H54 (cell line): Measurements from ENCODE around the gene CCDC40.

Experiments used
- DNase-seq: peaks from one replicate; pipeline ENCODE4 v3.0.0; 2011; ENCODE audit warnings: low spot score, mixed read lengths; ENCODE audit not compliant: insufficient read length
- FAIRE-seq: peaks from 3 replicates; lab custom pipeline; 2011; peaks lifted over from hg19 to GRCh38; lab: Jason Lieb, UNC
- POLR2A ChIP-seq: IDR thresholded peaks from 2 replicates; pipeline ENCODE4 v1.6.1; 2011; ENCODE audit warnings: low read depth, mild to moderate bottlenecking, low read length

Gene CCDC40

GRCh38 chr17:80061421-80061820 lies 25.0 kb downstream of the CCDC40 start:
- no peak for DNase-seq
- no peak for FAIRE-seq
- no peak for TF ChIP-seq POLR2A

GRCh38 chr17:80063830-80064585 lies 27.6 kb downstream of the CCDC40 start:
- DNase-seq, result peak; percentile 84

DNA sequence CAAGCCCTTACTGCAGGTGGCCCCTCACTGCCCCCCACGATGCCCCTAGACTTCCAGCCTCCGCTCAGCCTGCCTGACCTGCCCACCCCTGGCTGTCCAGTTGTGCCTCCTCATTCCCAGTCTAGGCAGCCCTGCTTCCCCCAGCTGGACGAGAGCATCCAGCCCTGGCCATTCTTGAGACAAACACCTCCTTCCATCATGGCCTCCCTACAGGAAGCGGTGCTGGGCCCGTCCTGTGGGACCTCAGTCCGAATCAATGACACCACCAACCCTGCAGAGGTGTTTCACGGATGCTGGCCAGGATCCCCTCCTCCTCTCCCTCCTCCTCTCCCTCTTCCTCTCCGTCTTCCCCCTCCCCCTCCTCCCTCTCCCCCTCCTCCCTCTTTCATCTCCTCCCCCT lies 28.3 kb downstream of the CCDC40 start:
- DNase-seq, result no peak
- no peak for TF ChIP-seq POLR2A
- FAIRE-seq, result no peak

More at GRCh38 chr17:80063830-80064585, 27.6 kb downstream of the CCDC40 start:
- TF ChIP-seq POLR2A, result no peak
- FAIRE-seq, result no peak

DNA sequence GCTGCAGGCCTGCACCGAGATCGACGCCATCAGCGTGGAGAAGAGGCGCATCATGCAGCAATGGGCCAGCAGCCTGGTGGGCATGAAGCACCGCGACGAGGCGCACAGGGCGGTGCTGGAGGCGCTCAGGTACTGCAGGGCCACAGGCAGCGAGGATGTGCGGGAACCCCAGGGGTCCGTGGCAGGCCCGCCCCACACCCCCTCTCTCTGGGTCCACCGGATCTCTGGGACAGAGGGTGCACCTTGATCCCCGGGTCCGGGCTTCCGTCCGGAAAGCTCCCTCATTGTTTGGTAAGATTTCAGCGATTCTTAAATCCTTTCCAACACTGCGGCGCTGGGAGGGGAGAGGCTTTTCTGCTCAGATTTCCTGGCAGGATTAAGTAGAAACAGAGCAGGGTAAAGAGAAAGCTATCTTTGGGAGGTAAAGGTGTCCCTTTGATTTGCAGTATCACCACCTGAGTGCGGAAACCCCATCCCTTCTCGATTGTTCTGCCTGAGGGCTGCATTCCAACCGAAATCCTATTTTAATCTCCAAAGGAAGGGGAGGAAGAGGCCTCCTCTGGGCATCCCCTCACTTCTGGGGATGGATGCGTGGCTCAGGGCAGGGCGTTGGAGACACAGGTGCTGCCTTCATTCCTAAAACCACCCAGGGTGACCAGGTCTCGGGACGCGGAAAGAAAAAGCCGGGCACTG lies 29.2 kb downstream of the CCDC40 start:
- DNase-seq (no peak), FAIRE-seq (no peak)
- no peak for TF ChIP-seq POLR2A

GRCh38 chr17:80067393-80067986 lies 31.0 kb downstream of the CCDC40 start:
- no peak for DNase-seq
- no peak for FAIRE-seq
- no peak for TF ChIP-seq POLR2A

- FAIRE-seq (no peak), DNase-seq (no peak)
- no peak for TF ChIP-seq POLR2A
These were observed 32.1 kb downstream of the CCDC40 start for GRCh38 chr17:80068301-80069222.

- no peak for TF ChIP-seq POLR2A
- DNase-seq, result no peak
- FAIRE-seq, result no peak
These were observed 34.1 kb downstream of the CCDC40 start for GRCh38 chr17:80070375-80071115.

DNA sequence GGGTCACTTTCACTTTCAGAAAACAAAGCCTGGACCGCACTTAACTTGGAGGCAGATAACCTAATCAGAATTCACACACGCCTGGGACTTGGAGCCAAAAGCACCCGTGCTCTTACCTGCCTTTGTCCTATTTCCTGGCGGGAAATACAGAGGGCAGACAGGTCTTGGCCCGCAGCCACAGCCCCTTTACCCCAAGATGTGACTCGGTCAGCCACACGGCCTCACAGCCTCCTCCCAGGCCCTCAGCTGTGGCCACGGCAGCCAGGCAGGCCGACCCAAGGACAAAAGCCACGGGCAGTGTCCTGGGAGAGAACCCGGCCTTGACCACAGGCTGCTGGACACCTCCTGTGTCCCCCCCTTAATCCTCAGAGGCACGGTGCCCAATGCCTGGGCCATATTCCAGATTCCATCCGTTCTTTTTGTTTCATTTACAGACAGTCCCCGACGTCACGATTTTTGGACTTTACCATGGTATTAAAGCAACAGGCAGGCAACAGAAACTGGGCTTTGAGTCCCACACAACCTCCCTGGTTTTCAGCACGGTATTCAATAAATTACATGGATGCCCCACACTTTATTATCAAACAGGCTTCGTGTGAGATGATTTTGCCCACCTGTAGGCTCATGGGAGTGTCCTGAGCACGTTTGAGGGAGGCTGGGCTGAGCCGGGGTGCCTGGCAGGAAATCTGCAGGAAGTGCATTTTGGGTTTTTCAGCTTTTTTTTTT lies 34.8 kb downstream of the CCDC40 start:
- DNase-seq (peak; percentile 34), FAIRE-seq (no peak)
- TF ChIP-seq POLR2A, result no peak

- no peak for TF ChIP-seq POLR2A
- DNase-seq (no peak), FAIRE-seq (no peak)
These were observed 36.0 kb downstream of the CCDC40 start for GRCh38 chr17:80072410-80072809.

- TF ChIP-seq POLR2A, result no peak
- FAIRE-seq (no peak), DNase-seq (no peak)
These were observed 43.6 kb downstream of the CCDC40 start for GRCh38 chr17:80080081-80080480.

GRCh38 chr17:80081596-80081995 lies 45.2 kb downstream of the CCDC40 start:
- DNase-seq (no peak), FAIRE-seq (no peak)
- TF ChIP-seq POLR2A, result no peak
